ENCODE data around the gene ZBTB40.

- TF ChIP-seq CTCF (IDR thresholded peaks at IDR 0.05; ENCODE audit: borderline replicate concordance, extremely low read depth, low read length, poor library complexity, severe bottlenecking) = no peak
- TF ChIP-seq EZH2 (IDR thresholded peaks at IDR 0.05; ENCODE audit: borderline replicate concordance, low read depth, low read length, severe bottlenecking) = no peak
Measured at GRCh38 chr1:22516906-22517571, 65.4 kb downstream of the ZBTB40 start.

Data from DND-41 (cell line).